ENCODE results near the gene MUC3A.

Gene MUC3A

DNA sequence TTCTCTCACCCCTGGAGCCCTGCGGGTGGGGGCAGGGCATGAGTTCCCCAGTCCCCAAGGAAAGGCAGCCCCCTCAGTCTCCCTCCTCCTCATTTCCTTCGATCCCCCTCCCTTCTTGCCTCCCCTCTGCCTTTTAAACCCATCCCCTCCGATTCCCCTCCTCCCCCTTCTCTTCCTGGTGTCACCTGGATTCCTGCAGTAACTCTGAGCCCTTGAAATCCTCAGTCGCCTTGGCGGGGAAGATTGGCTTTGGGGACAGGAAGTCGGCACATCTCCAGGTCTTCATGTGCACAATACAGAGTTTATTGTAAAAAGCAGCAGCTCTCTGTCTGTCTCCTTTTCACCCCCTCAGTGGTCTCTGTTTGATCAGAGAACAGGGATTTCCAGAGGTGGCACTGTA, 18.7 kb downstream of the MUC3A start:
- TF ChIP-seq, protein P1, sequence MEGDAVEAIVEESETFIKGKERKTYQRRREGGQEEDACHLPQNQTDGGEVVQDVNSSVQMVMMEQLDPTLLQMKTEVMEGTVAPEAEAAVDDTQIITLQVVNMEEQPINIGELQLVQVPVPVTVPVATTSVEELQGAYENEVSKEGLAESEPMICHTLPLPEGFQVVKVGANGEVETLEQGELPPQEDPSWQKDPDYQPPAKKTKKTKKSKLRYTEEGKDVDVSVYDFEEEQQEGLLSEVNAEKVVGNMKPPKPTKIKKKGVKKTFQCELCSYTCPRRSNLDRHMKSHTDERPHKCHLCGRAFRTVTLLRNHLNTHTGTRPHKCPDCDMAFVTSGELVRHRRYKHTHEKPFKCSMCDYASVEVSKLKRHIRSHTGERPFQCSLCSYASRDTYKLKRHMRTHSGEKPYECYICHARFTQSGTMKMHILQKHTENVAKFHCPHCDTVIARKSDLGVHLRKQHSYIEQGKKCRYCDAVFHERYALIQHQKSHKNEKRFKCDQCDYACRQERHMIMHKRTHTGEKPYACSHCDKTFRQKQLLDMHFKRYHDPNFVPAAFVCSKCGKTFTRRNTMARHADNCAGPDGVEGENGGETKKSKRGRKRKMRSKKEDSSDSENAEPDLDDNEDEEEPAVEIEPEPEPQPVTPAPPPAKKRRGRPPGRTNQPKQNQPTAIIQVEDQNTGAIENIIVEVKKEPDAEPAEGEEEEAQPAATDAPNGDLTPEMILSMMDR (IDR thresholded peaks at IDR 0.05; ENCODE audit: low read depth, low read length), result no peak
- no peak for DNase-seq (ENCODE audit: extremely low read depth, low read depth)

DNA sequence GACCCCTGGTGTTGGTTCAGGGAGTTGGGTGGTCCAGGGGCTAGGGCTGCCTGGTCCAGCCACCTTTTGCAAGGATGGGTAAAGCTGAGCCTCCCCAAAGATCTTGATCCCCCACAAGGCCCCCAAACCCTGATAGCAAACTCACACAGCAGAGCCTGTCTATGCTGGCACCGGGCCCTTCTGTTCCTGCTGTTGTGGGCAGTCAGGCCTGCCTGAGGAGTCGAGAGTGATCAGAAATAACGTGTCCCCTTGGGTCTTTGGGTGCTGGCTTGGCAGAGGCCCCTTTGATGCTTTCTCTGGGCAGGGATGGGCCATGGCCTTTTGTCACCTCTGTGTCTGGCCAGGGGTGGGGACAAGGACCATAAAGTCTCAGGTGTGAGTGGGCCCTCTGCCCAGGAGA, 19.3 kb downstream of the MUC3A start:
- TF ChIP-seq, protein P1 (IDR thresholded peaks at IDR 0.05; ENCODE audit: low read depth, low read length), result no peak
- no peak for DNase-seq (ENCODE audit: extremely low read depth, low read depth)

DNA sequence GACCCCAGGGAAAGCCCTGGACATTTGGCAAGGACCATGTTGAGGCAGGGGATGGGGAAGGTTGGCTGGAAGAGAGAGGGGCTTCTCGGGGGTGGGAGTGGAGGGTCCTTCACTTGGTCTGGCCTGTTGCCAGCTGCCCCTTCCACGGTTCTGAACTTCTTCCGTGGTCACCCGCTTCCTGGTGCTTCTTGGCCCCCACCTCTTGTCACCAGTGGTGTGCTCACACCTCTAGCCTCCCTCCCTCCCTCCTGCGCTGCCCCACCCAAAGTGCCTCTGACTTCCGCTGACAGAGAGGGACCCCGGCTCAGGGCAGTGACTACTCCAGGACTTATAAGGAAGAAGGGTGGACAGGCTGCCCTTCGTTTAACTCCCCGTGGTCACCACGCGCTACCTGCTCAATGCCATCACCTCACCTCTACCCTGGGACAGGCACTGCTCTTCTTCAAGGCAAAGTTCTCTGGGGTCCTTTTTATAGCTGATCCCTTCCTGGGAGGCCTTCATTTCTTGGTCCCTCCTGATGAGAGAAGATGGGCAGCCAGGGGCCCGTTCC, 19.8 kb downstream of the MUC3A start, which contains the start of gene MUC12:
TSS of gene MUC12 (plus strand) at position 500 of the 550 bp plus-strand sequence. CDS start 58 bp downstream, outside the sequence.
- no peak for DNase-seq (ENCODE audit: extremely low read depth, low read depth)
- TF ChIP-seq, protein P1 (IDR thresholded peaks at IDR 0.05; ENCODE audit: low read depth, low read length), result no peak

DNA sequence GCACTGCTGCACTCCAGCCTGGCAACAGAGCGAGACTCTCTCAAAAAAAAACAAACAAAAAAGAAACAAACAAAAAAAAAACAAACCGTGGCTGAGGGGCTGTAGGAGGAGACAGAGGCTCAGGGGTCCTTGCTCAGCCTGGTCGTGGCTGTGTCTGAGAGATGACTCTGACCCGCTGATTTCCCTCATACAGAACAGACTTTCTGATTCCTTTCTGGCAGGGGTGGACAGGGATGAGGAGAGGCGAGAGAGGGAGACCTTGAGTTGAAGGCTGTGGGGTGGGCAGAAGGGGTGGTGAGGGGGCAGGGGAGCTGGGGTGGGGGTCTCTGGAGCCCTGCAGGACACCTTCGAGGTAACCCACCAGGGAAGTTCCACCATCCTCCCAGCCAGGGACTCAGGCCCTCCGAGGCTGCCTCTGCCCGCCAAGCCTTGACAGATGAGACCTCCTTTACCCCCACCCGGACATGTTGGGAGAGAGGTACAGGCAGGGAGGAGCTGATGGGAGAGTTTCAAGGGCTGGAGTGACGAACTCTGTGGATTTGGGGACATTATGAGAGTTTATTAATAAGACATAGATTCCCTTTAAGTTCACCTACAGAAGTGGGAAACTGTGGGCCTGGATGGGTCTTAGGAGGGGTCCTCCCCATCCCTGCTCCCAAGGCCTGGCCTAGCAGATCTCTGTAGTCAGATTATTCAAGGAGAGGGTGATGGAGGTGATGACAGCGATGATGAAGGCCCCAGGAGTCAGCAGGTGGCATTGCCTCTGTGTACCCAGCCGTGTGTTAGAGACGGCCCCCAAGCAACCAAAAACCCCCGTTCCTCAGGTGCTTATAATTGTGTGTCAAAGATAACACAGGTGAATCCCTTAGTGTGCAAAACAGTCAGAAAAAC, 22.0 kb downstream of the MUC3A start:
- TF ChIP-seq, protein P1 (IDR thresholded peaks at IDR 0.05; ENCODE audit: low read depth, low read length), result no peak
- no peak for DNase-seq (ENCODE audit: extremely low read depth, low read depth)

DNA sequence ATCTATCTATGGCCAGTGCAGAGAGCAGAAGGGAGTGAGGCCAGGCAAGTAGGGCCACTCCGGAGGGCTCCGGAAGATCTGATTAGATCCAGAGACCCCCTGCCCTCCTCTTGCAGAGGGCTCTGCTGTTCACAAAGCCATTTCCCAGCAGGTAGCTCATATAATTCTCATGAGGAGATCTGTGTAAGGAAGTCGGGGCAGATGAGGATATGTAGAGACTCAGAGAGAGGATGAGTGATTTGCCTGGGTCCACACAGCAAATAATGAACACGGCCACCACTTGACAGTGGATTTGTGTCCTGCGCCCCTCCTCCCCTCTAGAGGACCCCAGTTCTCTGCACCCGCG, 22.6 kb downstream of the MUC3A start:
- DNase-seq (ENCODE audit: extremely low read depth, low read depth), result no peak
- TF ChIP-seq, protein P1 (IDR thresholded peaks at IDR 0.05; ENCODE audit: low read depth, low read length), result no peak

DNA sequence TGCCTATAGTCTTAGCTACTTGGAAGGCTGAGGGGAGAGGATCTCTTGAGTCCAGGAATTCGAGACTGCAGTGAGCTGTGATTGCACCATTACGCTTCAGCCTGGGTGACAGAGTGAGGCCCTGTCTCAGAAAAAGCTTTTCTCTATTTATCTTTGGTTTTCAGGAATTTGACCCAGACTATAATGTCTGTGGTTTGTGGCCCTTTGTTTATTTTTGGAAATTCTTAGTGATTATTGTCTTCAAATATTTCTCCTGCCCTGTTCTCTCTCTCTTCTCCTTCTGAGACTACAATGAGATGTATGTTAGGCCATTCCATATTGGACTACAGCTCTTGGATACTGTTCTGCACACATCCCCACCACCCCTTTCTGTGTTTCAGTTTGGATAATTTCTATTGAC, 24.7 kb downstream of the MUC3A start:
- no peak for DNase-seq (ENCODE audit: extremely low read depth, low read depth)
- TF ChIP-seq, protein P1 (IDR thresholded peaks at IDR 0.05; ENCODE audit: low read depth, low read length), result no peak

DNA sequence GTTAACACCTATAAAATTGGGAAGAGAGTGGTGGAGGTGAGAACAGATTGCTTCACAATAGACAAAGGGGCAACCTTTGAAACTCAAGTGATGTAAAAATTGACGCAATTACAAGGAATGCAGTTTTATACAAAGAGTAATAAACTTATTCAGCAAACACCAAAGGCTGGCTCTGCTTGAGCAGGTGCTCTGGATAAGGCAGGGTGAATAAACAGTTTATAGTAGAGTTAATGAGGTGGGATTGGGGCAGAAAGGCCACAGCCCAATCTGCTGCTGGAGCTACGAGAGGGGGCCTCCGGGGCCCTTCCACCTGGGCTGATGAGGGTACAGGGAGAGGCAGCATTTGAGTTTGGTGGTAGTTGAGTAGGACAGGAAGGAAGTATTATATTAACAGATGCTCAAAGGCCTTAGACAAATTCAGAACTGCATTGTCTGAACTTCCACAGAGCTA, 26.1 kb downstream of the MUC3A start:
- no peak for DNase-seq (ENCODE audit: extremely low read depth, low read depth)
- TF ChIP-seq, protein P1 (IDR thresholded peaks at IDR 0.05; ENCODE audit: low read depth, low read length), result no peak
